Memory B cell (primary cell): Measurements from ENCODE around the gene GLI1.
"Not testable (repeated sequence)": the region's sequence is repeated elsewhere in the genome, so short reads cannot be mapped to it uniquely, and the experiment has no call there.

Experiments used
- ATAC-seq: fragments of 150-1000 bp; cut with Tn5 transposase; 2 replicates; pipeline ENCODE4 v1.10.0; 2021; ENCODE audit warnings: low read depth, mild to moderate bottlenecking, moderate library complexity
- DNase-seq, 2 donors: peaks; one replicate each; pipeline ENCODE4 v3.0.0; 2022; ENCODE audit warnings: low spot score in 2 of 2
- H3K27ac Mint-ChIP-seq: one replicate; pipeline ENCODE4 v1.8.0; 2022; ENCODE audit warnings: mild to moderate bottlenecking, moderate library complexity, mixed read lengths
- H3K27me3 Mint-ChIP-seq: one replicate; pipeline ENCODE4 v1.8.0; 2022; ENCODE audit warnings: mixed read lengths
- H3K36me3 Mint-ChIP-seq: one replicate; pipeline ENCODE4 v1.8.0; 2022; ENCODE audit warnings: mild to moderate bottlenecking, mixed read lengths
- H3K4me1 Mint-ChIP-seq: one replicate; pipeline ENCODE4 v1.8.0; 2022; ENCODE audit warnings: mixed read lengths
- H3K4me3 Mint-ChIP-seq: one replicate; pipeline ENCODE4 v1.8.0; 2022; ENCODE audit warnings: mild to moderate bottlenecking, moderate library complexity, mixed read lengths
- H3K9me3 Mint-ChIP-seq: one replicate; pipeline ENCODE4 v1.8.0; 2022; ENCODE audit warnings: mixed read lengths

Gene GLI1

GRCh38 chr12:57498132-57498502 is 38.5 kb downstream of the GLI1 start:
- Mint-ChIP-seq H3K4me3 (no peak overlapping the region), H3K27ac (peak overlapping the region; percentile 49), H3K4me1 (peaks cover 15% of the 10 kb centered on the region), H3K9me3 (no peaks in the 10 kb centered on the region), H3K36me3 (peaks cover 33% of the 10 kb centered on the region), H3K27me3 (no peaks in the 10 kb centered on the region)
- ATAC-seq, result no peak
- no peak for DNase-seq

GRCh38 chr12:57498571-57498970 is 39.0 kb downstream of the GLI1 start:
- Mint-ChIP-seq H3K27ac (no peak overlapping the region), H3K27me3 (no peaks in the 10 kb centered on the region), H3K36me3 (peaks cover 33% of the 10 kb centered on the region), H3K4me3 (no peak overlapping the region), H3K4me1 (peaks cover 15% of the 10 kb centered on the region), H3K9me3 (no peaks in the 10 kb centered on the region)
- DNase-seq (no peak), ATAC-seq (no peak)

GRCh38 chr12:57500213-57500612 is 40.6 kb downstream of the GLI1 start:
- Mint-ChIP-seq H3K36me3 (peaks cover 35% of the 10 kb centered on the region), H3K4me3 (no peak overlapping the region), H3K27me3 (no peaks in the 10 kb centered on the region), H3K4me1 (peaks cover 15% of the 10 kb centered on the region), H3K9me3 (no peaks in the 10 kb centered on the region), H3K27ac (peak overlapping the region; percentile 61)
- no peak for DNase-seq
- no peak for ATAC-seq

- not testable (repeated sequence) for DNase-seq, H3K4me1 Mint-ChIP-seq, H3K9me3 Mint-ChIP-seq, ATAC-seq, H3K27me3 Mint-ChIP-seq, H3K4me3 Mint-ChIP-seq
- peaks cover 31% of the 10 kb centered on the region for H3K36me3 Mint-ChIP-seq
- H3K27ac Mint-ChIP-seq, result peak overlapping the region; percentile 58
Observed at GRCh38 chr12:57502311-57502969, 42.9 kb downstream of the GLI1 start.

- H3K36me3 Mint-ChIP-seq, result peaks cover 16% of the 10 kb centered on the region
- not testable (repeated sequence) for H3K4me3 Mint-ChIP-seq, H3K4me1 Mint-ChIP-seq, H3K27ac Mint-ChIP-seq, H3K27me3 Mint-ChIP-seq, ATAC-seq, H3K9me3 Mint-ChIP-seq, DNase-seq
Observed at GRCh38 chr12:57506541-57506940, 47.0 kb downstream of the GLI1 start.

- not testable (repeated sequence) for H3K9me3 Mint-ChIP-seq, H3K4me1 Mint-ChIP-seq, DNase-seq, H3K27me3 Mint-ChIP-seq, H3K27ac Mint-ChIP-seq, ATAC-seq, H3K4me3 Mint-ChIP-seq
- H3K36me3 Mint-ChIP-seq, result peaks cover 20% of the 10 kb centered on the region
Observed at GRCh38 chr12:57507796-57508195, 48.2 kb downstream of the GLI1 start.

- Mint-ChIP-seq H3K4me1 (peaks cover 2% of the 10 kb centered on the region), H3K36me3 (peaks cover 30% of the 10 kb centered on the region), H3K9me3 (no peaks in the 10 kb centered on the region), H3K27me3 (no peaks in the 10 kb centered on the region), H3K27ac (no peak overlapping the region), H3K4me3 (no peak overlapping the region)
- ATAC-seq, result no peak
- DNase-seq, result no peak
Observed at GRCh38 chr12:57511161-57511560, 51.6 kb downstream of the GLI1 start.

GRCh38 chr12:57511588-57512325 is 52.2 kb downstream of the GLI1 start:
- Mint-ChIP-seq H3K36me3 (peaks cover 31% of the 10 kb centered on the region), H3K9me3 (no peaks in the 10 kb centered on the region), H3K4me1 (peaks cover 2% of the 10 kb centered on the region), H3K4me3 (no peak overlapping the region), H3K27ac (peak overlapping the region; percentile 24), H3K27me3 (no peaks in the 10 kb centered on the region)
- ATAC-seq (no peak), DNase-seq (no peak)

- H3K36me3 Mint-ChIP-seq, result peaks cover 37% of the 10 kb centered on the region
- H3K4me1 Mint-ChIP-seq, result peaks cover 4% of the 10 kb centered on the region
- H3K4me3 Mint-ChIP-seq, result no peak overlapping the region
- DNase-seq (no peak), ATAC-seq (no peak)
- H3K27me3 Mint-ChIP-seq, result no peaks in the 10 kb centered on the region
- peak overlapping the region; percentile 40 for H3K27ac Mint-ChIP-seq
- H3K9me3 Mint-ChIP-seq, result no peaks in the 10 kb centered on the region
Observed at GRCh38 chr12:57512665-57513064, 53.1 kb downstream of the GLI1 start.

GRCh38 chr12:57513266-57513665 is 53.7 kb downstream of the GLI1 start:
- H3K27ac Mint-ChIP-seq, result peak overlapping the region; percentile 40

GRCh38 chr12:57513677-57514076 is 54.1 kb downstream of the GLI1 start:
- not testable (repeated sequence) for H3K27ac Mint-ChIP-seq, DNase-seq, ATAC-seq, H3K4me3 Mint-ChIP-seq, H3K27me3 Mint-ChIP-seq, H3K9me3 Mint-ChIP-seq
- Mint-ChIP-seq H3K4me1 (peaks cover 11% of the 10 kb centered on the region), H3K36me3 (peaks cover 41% of the 10 kb centered on the region)

More at GRCh38 chr12:57513266-57513665, 53.7 kb downstream of the GLI1 start:
- Mint-ChIP-seq H3K36me3 (peaks cover 38% of the 10 kb centered on the region), H3K9me3 (no peaks in the 10 kb centered on the region), H3K4me3 (no peak overlapping the region), H3K27me3 (no peaks in the 10 kb centered on the region), H3K4me1 (peaks cover 8% of the 10 kb centered on the region)
- ATAC-seq, result no peak
- no peak for DNase-seq

- H3K27ac Mint-ChIP-seq, DNase-seq, H3K9me3 Mint-ChIP-seq, ATAC-seq, H3K27me3 Mint-ChIP-seq, H3K4me3 Mint-ChIP-seq: not testable (repeated sequence)
- H3K4me1 Mint-ChIP-seq, result peaks cover 16% of the 10 kb centered on the region
- peaks cover 43% of the 10 kb centered on the region for H3K36me3 Mint-ChIP-seq
Observed at GRCh38 chr12:57514246-57514645, 54.7 kb downstream of the GLI1 start.

GRCh38 chr12:57514720-57515407 is 55.3 kb downstream of the GLI1 start:
- H3K27me3 Mint-ChIP-seq, result no peaks in the 10 kb centered on the region
- peaks cover 41% of the 10 kb centered on the region for H3K36me3 Mint-ChIP-seq
- H3K4me1 Mint-ChIP-seq, result peaks cover 19% of the 10 kb centered on the region
- DNase-seq (no peak), ATAC-seq (no peak)
- no peak overlapping the region for H3K27ac Mint-ChIP-seq
- H3K4me3 Mint-ChIP-seq, result no peak overlapping the region
- no peaks in the 10 kb centered on the region for H3K9me3 Mint-ChIP-seq

- no peaks in the 10 kb centered on the region for H3K27me3 Mint-ChIP-seq
- H3K4me3 Mint-ChIP-seq, result no peak overlapping the region
- H3K27ac Mint-ChIP-seq, result no peak overlapping the region
- peaks cover 41% of the 10 kb centered on the region for H3K36me3 Mint-ChIP-seq
- H3K9me3 Mint-ChIP-seq, result no peaks in the 10 kb centered on the region
- ATAC-seq (no peak), DNase-seq (no peak)
- peaks cover 19% of the 10 kb centered on the region for H3K4me1 Mint-ChIP-seq
Observed at GRCh38 chr12:57515408-57515933, 55.9 kb downstream of the GLI1 start.
